Measurements from ENCODE around the gene PERP.
A peak's percentile ranks its signal among the peaks of the same experiment; 100 is the strongest.

Gene PERP

DNA sequence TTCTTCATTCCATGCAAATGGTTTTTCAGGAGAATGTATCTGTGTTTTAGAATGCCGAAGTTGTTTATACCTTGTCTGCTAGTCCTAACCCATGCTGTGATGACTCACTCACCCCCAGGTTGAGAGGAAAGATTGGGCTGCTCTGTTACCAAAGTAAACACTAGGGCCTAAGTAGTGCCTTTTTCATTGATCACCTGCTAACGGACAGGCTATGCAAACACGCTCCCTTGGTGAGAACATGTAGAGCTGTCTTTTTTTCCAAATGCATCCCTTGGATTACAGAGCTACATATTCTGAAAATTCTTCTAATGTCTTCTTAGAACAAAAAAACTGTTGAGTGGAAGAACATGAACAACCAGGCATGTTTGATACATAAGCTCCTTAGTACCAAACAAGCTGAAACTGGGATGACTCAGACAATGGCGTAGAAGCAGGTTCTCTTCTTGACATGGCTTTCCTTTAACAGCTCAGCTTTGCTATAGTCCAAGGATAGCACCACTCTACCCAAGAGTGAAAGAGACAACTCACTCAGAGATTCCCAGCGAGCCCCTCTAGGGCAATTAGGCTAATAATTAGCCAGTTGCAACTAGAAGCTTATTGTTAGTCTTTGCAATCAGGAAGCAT is 20.5 kb downstream of the PERP start (continued):
- TF ChIP-seq ZNF558 (tag by site-specific recombination; IDR thresholded peaks at IDR 0.05): peak; percentile 50; the same call in 1 of the 2 replicates
- peak; percentile 72 for TF ChIP-seq ZIC2 (tag by site-specific recombination; IDR thresholded peaks at IDR 0.05)
- no peak for TF ChIP-seq SP3 (tag by site-specific recombination; IDR thresholded peaks at IDR 0.05)
- TF ChIP-seq, protein P1, sequence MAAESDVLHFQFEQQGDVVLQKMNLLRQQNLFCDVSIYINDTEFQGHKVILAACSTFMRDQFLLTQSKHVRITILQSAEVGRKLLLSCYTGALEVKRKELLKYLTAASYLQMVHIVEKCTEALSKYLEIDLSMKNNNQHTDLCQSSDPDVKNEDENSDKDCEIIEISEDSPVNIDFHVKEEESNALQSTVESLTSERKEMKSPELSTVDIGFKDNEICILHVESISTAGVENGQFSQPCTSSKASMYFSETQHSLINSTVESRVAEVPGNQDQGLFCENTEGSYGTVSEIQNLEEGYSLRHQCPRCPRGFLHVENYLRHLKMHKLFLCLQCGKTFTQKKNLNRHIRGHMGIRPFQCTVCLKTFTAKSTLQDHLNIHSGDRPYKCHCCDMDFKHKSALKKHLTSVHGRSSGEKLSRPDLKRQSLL (tag by site-specific recombination; IDR thresholded peaks at IDR 0.05): no peak
- no peak for TF ChIP-seq ZNF555 (tag by site-specific recombination; conservative IDR thresholded peaks at IDR 0.05)
- peak; percentile 87 for TF ChIP-seq IKZF3 (tag by site-specific recombination; IDR thresholded peaks at IDR 0.05)
- TF ChIP-seq ZBTB17 (tag by site-specific recombination; IDR thresholded peaks at IDR 0.05): peak; percentile 73
- TF ChIP-seq ZFP37 (tag by site-specific recombination; IDR thresholded peaks at IDR 0.05): 0 out of 2 replicates have a peak, but pooled peaks have one; percentile 36
- TF ChIP-seq TRIM28 (IDR thresholded peaks at IDR 0.05; ENCODE audit: borderline replicate concordance, low read length): peak; percentile 90; the same call in 1 of the 2 replicates
- peak; percentile 33; the same call in 1 of the 2 replicates for TF ChIP-seq SCRT2 (tag by site-specific recombination; IDR thresholded peaks at IDR 0.05)
- TF ChIP-seq ZNF660 (tag by site-specific recombination; IDR thresholded peaks at IDR 0.05): peak; percentile 79
- no peak for TF ChIP-seq ZNF155 (tag by site-specific recombination; IDR thresholded peaks at IDR 0.05)
- TF ChIP-seq ZNF585B (tag by site-specific recombination; IDR thresholded peaks at IDR 0.05): no peak
- TF ChIP-seq, protein P2, sequence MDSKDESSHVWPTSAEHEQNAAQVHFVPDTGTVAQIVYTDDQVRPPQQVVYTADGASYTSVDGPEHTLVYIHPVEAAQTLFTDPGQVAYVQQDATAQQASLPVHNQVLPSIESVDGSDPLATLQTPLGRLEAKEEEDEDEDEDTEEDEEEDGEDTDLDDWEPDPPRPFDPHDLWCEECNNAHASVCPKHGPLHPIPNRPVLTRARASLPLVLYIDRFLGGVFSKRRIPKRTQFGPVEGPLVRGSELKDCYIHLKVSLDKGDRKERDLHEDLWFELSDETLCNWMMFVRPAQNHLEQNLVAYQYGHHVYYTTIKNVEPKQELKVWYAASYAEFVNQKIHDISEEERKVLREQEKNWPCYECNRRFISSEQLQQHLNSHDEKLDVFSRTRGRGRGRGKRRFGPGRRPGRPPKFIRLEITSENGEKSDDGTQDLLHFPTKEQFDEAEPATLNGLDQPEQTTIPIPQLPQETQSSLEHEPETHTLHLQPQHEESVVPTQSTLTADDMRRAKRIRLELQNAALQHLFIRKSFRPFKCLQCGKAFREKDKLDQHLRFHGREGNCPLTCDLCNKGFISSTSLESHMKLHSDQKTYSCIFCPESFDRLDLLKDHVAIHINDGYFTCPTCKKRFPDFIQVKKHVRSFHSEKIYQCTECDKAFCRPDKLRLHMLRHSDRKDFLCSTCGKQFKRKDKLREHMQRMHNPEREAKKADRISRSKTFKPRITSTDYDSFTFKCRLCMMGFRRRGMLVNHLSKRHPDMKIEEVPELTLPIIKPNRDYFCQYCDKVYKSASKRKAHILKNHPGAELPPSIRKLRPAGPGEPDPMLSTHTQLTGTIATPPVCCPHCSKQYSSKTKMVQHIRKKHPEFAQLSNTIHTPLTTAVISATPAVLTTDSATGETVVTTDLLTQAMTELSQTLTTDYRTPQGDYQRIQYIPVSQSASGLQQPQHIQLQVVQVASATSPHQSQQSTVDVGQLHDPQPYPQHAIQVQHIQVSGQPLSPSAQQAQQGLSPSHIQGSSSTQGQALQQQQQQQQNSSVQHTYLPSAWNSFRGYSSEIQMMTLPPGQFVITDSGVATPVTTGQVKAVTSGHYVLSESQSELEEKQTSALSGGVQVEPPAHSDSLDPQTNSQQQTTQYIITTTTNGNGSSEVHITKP (tag by site-specific recombination; IDR thresholded peaks at IDR 0.05): peak; percentile 87
- no peak for TF ChIP-seq ZNF266 (tag by site-specific recombination; IDR thresholded peaks at IDR 0.05; ENCODE audit: low read depth)
- TF ChIP-seq, protein P3, sequence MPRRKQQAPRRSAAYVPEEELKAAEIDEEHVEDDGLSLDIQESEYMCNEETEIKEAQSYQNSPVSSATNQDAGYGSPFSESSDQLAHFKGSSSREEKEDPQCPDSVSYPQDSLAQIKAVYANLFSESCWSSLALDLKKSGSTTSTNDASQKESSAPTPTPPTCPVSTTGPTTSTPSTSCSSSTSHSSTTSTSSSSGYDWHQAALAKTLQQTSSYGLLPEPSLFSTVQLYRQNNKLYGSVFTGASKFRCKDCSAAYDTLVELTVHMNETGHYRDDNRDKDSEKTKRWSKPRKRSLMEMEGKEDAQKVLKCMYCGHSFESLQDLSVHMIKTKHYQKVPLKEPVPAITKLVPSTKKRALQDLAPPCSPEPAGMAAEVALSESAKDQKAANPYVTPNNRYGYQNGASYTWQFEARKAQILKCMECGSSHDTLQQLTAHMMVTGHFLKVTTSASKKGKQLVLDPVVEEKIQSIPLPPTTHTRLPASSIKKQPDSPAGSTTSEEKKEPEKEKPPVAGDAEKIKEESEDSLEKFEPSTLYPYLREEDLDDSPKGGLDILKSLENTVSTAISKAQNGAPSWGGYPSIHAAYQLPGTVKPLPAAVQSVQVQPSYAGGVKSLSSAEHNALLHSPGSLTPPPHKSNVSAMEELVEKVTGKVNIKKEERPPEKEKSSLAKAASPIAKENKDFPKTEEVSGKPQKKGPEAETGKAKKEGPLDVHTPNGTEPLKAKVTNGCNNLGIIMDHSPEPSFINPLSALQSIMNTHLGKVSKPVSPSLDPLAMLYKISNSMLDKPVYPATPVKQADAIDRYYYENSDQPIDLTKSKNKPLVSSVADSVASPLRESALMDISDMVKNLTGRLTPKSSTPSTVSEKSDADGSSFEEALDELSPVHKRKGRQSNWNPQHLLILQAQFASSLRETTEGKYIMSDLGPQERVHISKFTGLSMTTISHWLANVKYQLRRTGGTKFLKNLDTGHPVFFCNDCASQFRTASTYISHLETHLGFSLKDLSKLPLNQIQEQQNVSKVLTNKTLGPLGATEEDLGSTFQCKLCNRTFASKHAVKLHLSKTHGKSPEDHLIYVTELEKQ (tag by site-specific recombination; IDR thresholded peaks at IDR 0.05; ENCODE audit: borderline replicate concordance): peak; percentile 42; the same call in 1 of the 2 replicates
- no peak for TF ChIP-seq ZNF214 (tag by site-specific recombination; IDR thresholded peaks at IDR 0.05; ENCODE audit: borderline replicate concordance)
- TF ChIP-seq ZNF600 (tag by site-specific recombination; IDR thresholded peaks at IDR 0.05): peak; percentile 79
- TF ChIP-seq ZNF561 (tag by site-specific recombination; IDR thresholded peaks at IDR 0.05; ENCODE audit: borderline replicate concordance): peak; percentile 94
- TF ChIP-seq ZNF132 (tag by site-specific recombination; IDR thresholded peaks at IDR 0.05; ENCODE audit: borderline replicate concordance): no peak
- no peak for TF ChIP-seq ZNF324 (tag by site-specific recombination; IDR thresholded peaks at IDR 0.05)
- TF ChIP-seq ZNF23 (tag by site-specific recombination; IDR thresholded peaks at IDR 0.05; ENCODE audit: borderline replicate concordance): no peak
- TF ChIP-seq ZBTB8A (tag by site-specific recombination; IDR thresholded peaks at IDR 0.05): peak; percentile 55; the same call in 1 of the 2 replicates
- no peak for TF ChIP-seq ZNF621 (tag by site-specific recombination; IDR thresholded peaks at IDR 0.05)
- TF ChIP-seq, protein P4, sequence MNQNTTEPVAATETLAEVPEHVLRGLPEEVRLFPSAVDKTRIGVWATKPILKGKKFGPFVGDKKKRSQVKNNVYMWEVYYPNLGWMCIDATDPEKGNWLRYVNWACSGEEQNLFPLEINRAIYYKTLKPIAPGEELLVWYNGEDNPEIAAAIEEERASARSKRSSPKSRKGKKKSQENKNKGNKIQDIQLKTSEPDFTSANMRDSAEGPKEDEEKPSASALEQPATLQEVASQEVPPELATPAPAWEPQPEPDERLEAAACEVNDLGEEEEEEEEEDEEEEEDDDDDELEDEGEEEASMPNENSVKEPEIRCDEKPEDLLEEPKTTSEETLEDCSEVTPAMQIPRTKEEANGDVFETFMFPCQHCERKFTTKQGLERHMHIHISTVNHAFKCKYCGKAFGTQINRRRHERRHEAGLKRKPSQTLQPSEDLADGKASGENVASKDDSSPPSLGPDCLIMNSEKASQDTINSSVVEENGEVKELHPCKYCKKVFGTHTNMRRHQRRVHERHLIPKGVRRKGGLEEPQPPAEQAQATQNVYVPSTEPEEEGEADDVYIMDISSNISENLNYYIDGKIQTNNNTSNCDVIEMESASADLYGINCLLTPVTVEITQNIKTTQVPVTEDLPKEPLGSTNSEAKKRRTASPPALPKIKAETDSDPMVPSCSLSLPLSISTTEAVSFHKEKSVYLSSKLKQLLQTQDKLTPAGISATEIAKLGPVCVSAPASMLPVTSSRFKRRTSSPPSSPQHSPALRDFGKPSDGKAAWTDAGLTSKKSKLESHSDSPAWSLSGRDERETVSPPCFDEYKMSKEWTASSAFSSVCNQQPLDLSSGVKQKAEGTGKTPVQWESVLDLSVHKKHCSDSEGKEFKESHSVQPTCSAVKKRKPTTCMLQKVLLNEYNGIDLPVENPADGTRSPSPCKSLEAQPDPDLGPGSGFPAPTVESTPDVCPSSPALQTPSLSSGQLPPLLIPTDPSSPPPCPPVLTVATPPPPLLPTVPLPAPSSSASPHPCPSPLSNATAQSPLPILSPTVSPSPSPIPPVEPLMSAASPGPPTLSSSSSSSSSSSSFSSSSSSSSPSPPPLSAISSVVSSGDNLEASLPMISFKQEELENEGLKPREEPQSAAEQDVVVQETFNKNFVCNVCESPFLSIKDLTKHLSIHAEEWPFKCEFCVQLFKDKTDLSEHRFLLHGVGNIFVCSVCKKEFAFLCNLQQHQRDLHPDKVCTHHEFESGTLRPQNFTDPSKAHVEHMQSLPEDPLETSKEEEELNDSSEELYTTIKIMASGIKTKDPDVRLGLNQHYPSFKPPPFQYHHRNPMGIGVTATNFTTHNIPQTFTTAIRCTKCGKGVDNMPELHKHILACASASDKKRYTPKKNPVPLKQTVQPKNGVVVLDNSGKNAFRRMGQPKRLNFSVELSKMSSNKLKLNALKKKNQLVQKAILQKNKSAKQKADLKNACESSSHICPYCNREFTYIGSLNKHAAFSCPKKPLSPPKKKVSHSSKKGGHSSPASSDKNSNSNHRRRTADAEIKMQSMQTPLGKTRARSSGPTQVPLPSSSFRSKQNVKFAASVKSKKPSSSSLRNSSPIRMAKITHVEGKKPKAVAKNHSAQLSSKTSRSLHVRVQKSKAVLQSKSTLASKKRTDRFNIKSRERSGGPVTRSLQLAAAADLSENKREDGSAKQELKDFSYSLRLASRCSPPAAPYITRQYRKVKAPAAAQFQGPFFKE (tag by site-specific recombination; IDR thresholded peaks at IDR 0.05; ENCODE audit: borderline replicate concordance): no peak
- peak; percentile 90 for TF ChIP-seq GLIS1 (tag by site-specific recombination; IDR thresholded peaks at IDR 0.05)

Measured in HEK293 (cell line).